IPS-15b (cell line): ENCODE results near the gene ARHGEF9.

Source experiments
- H3K27me3 ChIP-seq: one replicate; pipeline ENCODE4 v1.6.1; 2013; ENCODE audit warnings: low read length; ENCODE audit not compliant: control insufficient read depth, insufficient read depth
- H3K36me3 ChIP-seq: one replicate; pipeline ENCODE4 v1.6.1; 2013; ENCODE audit warnings: low read length; ENCODE audit not compliant: control insufficient read depth, insufficient read depth
- H3K4me1 ChIP-seq: one replicate; pipeline ENCODE4 v1.6.1; 2013; ENCODE audit warnings: mild to moderate bottlenecking, low read length; ENCODE audit not compliant: control insufficient read depth, insufficient read depth
- H3K4me3 ChIP-seq: one replicate; pipeline ENCODE4 v1.5.1; 2013; ENCODE audit warnings: low read depth, low read length
- H3K9ac ChIP-seq: one replicate; pipeline ENCODE4 v1.6.1; 2013; ENCODE audit warnings: low read depth, mild to moderate bottlenecking, low read length
- H3K9me3 ChIP-seq: one replicate; pipeline ENCODE4 v1.6.1; 2013; ENCODE audit warnings: mild to moderate bottlenecking, low read length; ENCODE audit not compliant: control insufficient read depth, insufficient read depth

The ARHGEF9 gene

DNA sequence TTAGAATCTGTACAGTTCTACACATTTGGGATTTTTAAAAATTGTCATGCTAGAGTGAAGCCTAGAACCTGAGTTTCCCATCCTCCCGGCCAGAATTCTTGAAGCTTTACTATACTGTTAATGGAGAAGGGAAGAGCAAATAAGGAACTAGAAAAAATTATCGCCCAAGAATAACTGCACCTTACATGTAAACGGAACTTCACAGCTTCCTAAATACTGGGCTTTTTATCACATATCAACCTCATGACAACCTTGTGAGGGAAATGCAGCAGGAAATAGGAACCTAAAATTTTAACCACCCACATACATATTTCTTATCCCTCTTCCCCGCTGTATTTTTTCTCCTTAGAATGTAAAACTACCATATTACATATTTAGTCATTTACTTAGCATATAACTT, 19.3 kb downstream of the ARHGEF9 start:
- Histone ChIP-seq H3K4me1 (peaks cover 2% of the 10 kb centered on the region), H3K36me3 (no peaks in the 10 kb centered on the region), H3K9me3 (peaks cover 10% of the 10 kb centered on the region), H3K9ac (no peak overlapping the region), H3K4me3 (no peak overlapping the region), H3K27me3 (no peaks in the 10 kb centered on the region)

- H3K36me3 ChIP-seq, result no peaks in the 10 kb centered on the region
- no peaks in the 10 kb centered on the region for H3K27me3 ChIP-seq
- no peak overlapping the region for H3K4me3 ChIP-seq
- H3K9ac ChIP-seq, result no peak overlapping the region
- H3K4me1 ChIP-seq, result peaks cover 2% of the 10 kb centered on the region
- peaks cover 10% of the 10 kb centered on the region for H3K9me3 ChIP-seq
Observed at GRCh38 chrX:63764946-63765345, 20.1 kb downstream of the ARHGEF9 start.

DNA sequence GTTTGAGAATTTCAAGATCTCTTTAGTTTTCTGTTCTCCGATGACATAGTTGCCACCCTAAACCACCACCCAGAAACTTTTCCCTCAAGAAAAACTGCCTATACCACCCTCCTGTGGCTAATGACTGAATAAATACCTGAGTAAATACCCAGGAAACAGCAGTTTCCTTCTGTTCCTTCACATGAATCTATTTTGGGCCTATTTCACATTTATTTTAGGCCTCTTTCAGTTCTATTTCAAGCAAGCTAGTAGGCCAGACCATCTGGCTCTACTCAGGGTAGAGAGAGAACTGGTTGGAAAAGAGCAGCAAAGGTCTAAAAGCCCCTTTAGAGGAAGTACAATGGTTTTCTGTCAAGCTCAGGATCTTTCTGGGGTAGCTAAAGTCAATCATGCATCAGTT, 23.4 kb downstream of the ARHGEF9 start:
- Histone ChIP-seq H3K9ac (no peak overlapping the region), H3K27me3 (no peaks in the 10 kb centered on the region)

DNA sequence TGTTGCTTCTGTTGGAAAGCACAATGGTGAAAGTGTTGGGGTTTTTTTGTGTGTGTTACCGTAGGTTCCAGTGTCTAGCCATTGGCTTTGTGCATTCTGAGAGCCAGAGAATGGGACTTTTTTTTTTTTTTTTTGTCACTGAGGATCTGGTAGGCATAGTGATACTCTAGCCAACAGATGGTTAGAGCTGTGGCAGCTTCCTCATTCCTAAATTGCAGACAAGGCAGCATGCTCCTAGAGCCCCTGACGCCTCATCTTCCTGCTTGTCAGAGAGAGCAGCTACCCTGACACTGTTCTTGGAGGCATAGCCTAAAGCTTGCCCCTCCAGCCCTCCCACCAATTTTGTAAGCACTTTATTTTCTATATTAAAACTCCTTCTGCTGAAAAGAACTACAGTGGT, 27.0 kb downstream of the ARHGEF9 start:
- Histone ChIP-seq H3K9me3 (no peaks in the 10 kb centered on the region), H3K36me3 (no peaks in the 10 kb centered on the region), H3K4me1 (peaks cover 5% of the 10 kb centered on the region)

More for the DNA sequence above, 23.4 kb downstream of the ARHGEF9 start:
- Histone ChIP-seq H3K4me1 (peaks cover 2% of the 10 kb centered on the region), H3K36me3 (no peaks in the 10 kb centered on the region), H3K4me3 (no peak overlapping the region), H3K9me3 (no peaks in the 10 kb centered on the region)

GRCh38 chrX:63755892-63756291, 29.1 kb downstream of the ARHGEF9 start:
- no peaks in the 10 kb centered on the region for H3K27me3 ChIP-seq
- H3K36me3 ChIP-seq, result no peaks in the 10 kb centered on the region
- H3K4me1 ChIP-seq, result peaks cover 5% of the 10 kb centered on the region
- no peak overlapping the region for H3K9ac ChIP-seq
- H3K9me3 ChIP-seq, result no peaks in the 10 kb centered on the region
- peak overlapping the region; percentile 36 for H3K4me3 ChIP-seq

More for the DNA sequence above, 27.0 kb downstream of the ARHGEF9 start:
- H3K27me3 ChIP-seq, result no peaks in the 10 kb centered on the region
- no peak overlapping the region for H3K4me3 ChIP-seq
- no peak overlapping the region for H3K9ac ChIP-seq

GRCh38 chrX:63754860-63755579, 30.0 kb downstream of the ARHGEF9 start:
- peak overlapping the region; percentile 83 for H3K9ac ChIP-seq

DNA sequence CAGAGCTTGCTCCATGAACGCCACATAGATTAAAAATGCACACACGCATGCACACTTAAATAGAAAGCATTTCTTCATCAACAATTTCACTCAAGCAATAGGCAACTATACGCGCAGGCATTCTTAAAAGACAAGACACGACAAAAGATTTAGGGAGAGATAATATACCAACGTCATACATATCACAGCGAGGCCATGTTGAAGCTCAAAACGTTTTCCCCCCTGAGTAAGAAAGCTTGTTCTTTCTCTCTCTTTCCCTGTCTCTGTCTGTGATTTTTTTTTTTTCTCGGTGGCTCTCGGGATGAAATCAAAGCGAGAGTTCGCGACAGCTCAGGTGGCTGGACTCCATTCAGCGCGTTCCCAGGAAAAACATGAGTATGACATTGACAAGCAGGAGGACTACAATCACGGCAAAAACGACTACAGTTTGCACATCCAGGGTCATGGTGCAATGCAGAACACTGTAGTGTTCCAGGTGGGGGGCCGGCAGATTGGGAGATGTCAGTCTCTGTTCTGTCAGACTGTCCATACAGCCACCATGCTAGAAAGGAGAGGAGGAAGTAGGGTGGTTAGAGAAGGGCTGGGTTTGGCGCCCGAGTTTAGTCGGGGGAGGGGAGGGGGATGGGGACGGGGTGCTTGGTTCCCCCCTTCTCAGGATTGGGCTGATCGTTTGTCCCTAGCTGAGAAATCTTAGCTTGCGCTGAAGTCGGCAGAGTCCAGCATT, 30.7 kb downstream of the ARHGEF9 start:
- Histone ChIP-seq H3K9ac (peak overlapping the region; percentile 83), H3K9me3 (no peaks in the 10 kb centered on the region), H3K4me1 (peaks cover 5% of the 10 kb centered on the region), H3K27me3 (no peaks in the 10 kb centered on the region), H3K36me3 (no peaks in the 10 kb centered on the region), H3K4me3 (peak overlapping the region; percentile 70)

More at GRCh38 chrX:63754860-63755579, 30.0 kb downstream of the ARHGEF9 start:
- Histone ChIP-seq H3K27me3 (no peaks in the 10 kb centered on the region), H3K4me3 (peak overlapping the region; percentile 70), H3K36me3 (no peaks in the 10 kb centered on the region), H3K4me1 (peaks cover 5% of the 10 kb centered on the region), H3K9me3 (no peaks in the 10 kb centered on the region)

DNA sequence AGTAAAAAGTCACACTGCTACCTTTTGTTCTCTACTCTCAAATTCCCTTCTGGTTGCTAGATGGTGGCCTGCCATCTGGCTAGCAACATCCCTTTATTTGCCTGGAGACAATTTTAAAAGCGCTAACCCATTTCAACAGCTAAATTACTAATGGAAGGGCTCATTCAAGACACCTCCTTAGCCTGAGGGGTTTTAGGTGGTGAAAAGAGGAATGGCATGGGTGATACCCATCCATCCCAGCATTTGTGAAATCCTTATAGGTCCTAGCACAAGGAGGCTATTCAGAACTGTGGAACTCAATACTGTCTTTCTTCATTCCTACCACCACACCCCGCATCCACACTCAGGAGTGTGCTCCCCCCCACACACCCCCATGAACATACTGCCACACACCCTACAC, 33.5 kb downstream of the ARHGEF9 start:
- Histone ChIP-seq H3K9ac (no peak overlapping the region), H3K27me3 (no peaks in the 10 kb centered on the region), H3K4me1 (peaks cover 5% of the 10 kb centered on the region), H3K36me3 (no peaks in the 10 kb centered on the region), H3K4me3 (no peak overlapping the region), H3K9me3 (no peaks in the 10 kb centered on the region)

DNA sequence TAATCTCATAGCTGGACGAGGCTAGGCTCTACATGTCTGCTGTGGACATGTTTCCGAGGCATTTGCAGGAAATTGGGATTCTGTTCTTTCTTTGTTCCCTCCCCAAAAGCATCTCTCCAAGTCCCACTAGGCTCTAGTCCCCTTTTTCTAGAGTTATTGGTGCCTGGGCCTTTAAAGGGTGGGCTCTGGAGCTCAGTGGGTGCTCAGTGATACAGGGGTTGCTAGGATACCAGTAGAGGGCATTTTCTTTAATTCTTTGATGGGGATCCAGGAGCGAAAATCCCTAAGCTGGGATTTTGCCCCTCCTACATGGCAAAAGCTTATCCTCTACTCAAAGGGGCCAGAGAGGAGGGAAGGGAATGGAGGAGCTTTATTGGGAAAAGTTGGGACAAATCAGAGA, 34.2 kb downstream of the ARHGEF9 start:
- no peak overlapping the region for H3K4me3 ChIP-seq
- H3K9ac ChIP-seq, result no peak overlapping the region
- H3K27me3 ChIP-seq, result no peaks in the 10 kb centered on the region
- peaks cover 5% of the 10 kb centered on the region for H3K4me1 ChIP-seq
- H3K9me3 ChIP-seq, result no peaks in the 10 kb centered on the region
- H3K36me3 ChIP-seq, result no peaks in the 10 kb centered on the region

DNA sequence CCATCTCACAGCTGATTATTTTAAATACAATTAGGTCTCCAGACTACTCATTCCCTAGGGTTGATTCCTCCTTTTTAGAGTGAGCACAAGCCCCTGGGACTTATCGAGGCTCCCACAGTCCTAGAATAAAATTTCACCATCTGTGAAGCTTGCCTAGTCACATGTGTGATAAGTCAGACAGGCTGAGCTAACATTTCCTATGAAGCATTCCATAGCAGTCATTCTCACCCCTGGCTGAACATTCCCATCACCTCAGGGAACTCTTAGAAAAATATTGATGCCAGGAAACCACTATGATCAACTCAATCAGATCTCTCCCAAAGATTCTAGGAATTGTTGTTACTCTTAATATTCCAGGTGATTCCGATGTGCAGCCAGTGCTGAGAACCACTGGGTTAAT, 37.7 kb downstream of the ARHGEF9 start:
- Histone ChIP-seq H3K9me3 (no peaks in the 10 kb centered on the region), H3K36me3 (no peaks in the 10 kb centered on the region), H3K4me3 (no peak overlapping the region), H3K4me1 (peaks cover 2% of the 10 kb centered on the region), H3K9ac (no peak overlapping the region), H3K27me3 (no peaks in the 10 kb centered on the region)

GRCh38 chrX:63746715-63747114, 38.3 kb downstream of the ARHGEF9 start:
- H3K9ac ChIP-seq, result no peak overlapping the region
- no peaks in the 10 kb centered on the region for H3K9me3 ChIP-seq
- H3K27me3 ChIP-seq, result no peaks in the 10 kb centered on the region
- peaks cover 6% of the 10 kb centered on the region for H3K4me1 ChIP-seq
- H3K36me3 ChIP-seq, result no peaks in the 10 kb centered on the region
- H3K4me3 ChIP-seq, result no peak overlapping the region

- H3K27me3 ChIP-seq, result no peaks in the 10 kb centered on the region
- no peaks in the 10 kb centered on the region for H3K9me3 ChIP-seq
- H3K9ac ChIP-seq, result no peak overlapping the region
- no peaks in the 10 kb centered on the region for H3K36me3 ChIP-seq
- H3K4me3 ChIP-seq, result no peak overlapping the region
- H3K4me1 ChIP-seq, result peaks cover 4% of the 10 kb centered on the region
Observed at GRCh38 chrX:63746278-63746677, 38.7 kb downstream of the ARHGEF9 start.
